Prostate gland (tissue), 2 donors: ENCODE data around the gene FGF2. TPM values are rescaled to one million over a fixed set of nuclear protein-coding genes. Genes with fewer than 3 reads are reported as not detected.

ENCODE experiments used
- DNase-seq: peaks from one replicate; pipeline ENCODE4 v3.0.0-alpha.2; 2019; ENCODE audit warnings: low spot score
- H3K27ac ChIP-seq, 2 donors: fragments of 200-600 bp; sonication (generic); 2 replicates each; pipeline ENCODE4 v1.5.1; 2017 to 2019
- H3K27me3 ChIP-seq: fragments of 200-600 bp; sonication (generic); replicated peaks from 2 replicates; pipeline ENCODE4 v1.5.1; 2019; ENCODE audit not compliant: insufficient read depth
- H3K36me3 ChIP-seq, 2 donors: fragments of 200-600 bp; sonication (generic); 1 replicate in 1 of 2; 2 replicates in 1 of 2; pipeline versions ENCODE4 v1.5.1 to v1.8.1; 2017 to 2019
- H3K4me1 ChIP-seq: fragments of 200-600 bp; sonication (generic); replicated peaks from 2 replicates; pipeline ENCODE4 v1.5.1; 2019
- H3K4me3 ChIP-seq, 2 donors: fragments of 200-600 bp; sonication (generic); 2 replicates each; pipeline ENCODE4 v1.5.1; 2017 to 2019
- H3K9me3 ChIP-seq: fragments of 200-600 bp; sonication (generic); 2 replicates; pipeline ENCODE4 v1.5.1; 2017
- POLR2A ChIP-seq: fragments of 450-650 bp; IDR thresholded peaks from one replicate; pipeline ENCODE4 v1.6.1; 2016; ENCODE audit warnings: antibody characterized with exemption, mild to moderate bottlenecking
- POLR2AphosphoS5 ChIP-seq: sonication (generic); formaldehyde crosslinking; IDR thresholded peaks from one replicate; pipeline ENCODE4 v1.6.1; 2017; ENCODE audit warnings: antibody characterized with exemption
- WGBS: methylation state at CpG from one replicate; pipeline ENCODE4 v1.1.5; 2018; 5-methylcytosine and 5-hydroxymethylcytosine counted together
- intact Hi-C: fragments of 100-400 bp; cut with DNase I; formaldehyde crosslinking; loops from one replicate; pipeline ENCODE4 v1.14.2; 2022
- total RNA-seq, 2 donors: library from RNA; depleted of rRNA; stranded (reverse); fragments of >200 nt; gene quantifications; one replicate each; pipeline ENCODE4 v1.1.0, GENCODE V29; 2016
- TF ChIP-seq, protein P1 (sequence below), 4 experiments: fragments of 200-600 bp in 2 of 4; fragments of 450-650 bp in 2 of 4; sonication (generic) in 2 of 4; IDR thresholded peaks; 1 replicate in 3 of 4; 2 replicates in 1 of 4; pipeline ENCODE4 v1.5.1; 2016 to 2019; ENCODE audit warnings: antibody characterized with exemption in 4 of 4, mild to moderate bottlenecking in 2 of 4, moderate library complexity in 2 of 4

Gene FGF2
- total RNA-seq, 2 donors from 2014 or later: 4.4 to 4.8 TPM

DNA sequence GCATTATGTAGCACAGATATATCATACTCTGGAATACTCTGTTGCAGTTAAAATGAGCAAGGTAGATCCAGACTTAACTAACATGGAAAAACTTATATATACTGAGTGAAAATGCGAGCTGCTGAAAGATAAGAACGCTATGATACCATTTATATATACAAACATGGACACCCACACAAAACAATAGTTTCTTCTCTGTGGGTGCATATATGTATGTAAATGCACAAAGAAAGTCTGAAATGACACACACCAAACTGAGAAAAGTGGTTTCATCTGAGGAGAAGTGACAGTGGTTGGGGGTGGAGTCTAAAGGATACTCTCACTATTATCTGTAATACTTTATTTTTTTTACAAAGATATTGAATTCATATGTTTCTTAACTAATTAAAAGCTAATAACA is 12.2 kb upstream of the FGF2 start:
- no peak for DNase-seq
- intact Hi-C loops: no loop called here

DNA sequence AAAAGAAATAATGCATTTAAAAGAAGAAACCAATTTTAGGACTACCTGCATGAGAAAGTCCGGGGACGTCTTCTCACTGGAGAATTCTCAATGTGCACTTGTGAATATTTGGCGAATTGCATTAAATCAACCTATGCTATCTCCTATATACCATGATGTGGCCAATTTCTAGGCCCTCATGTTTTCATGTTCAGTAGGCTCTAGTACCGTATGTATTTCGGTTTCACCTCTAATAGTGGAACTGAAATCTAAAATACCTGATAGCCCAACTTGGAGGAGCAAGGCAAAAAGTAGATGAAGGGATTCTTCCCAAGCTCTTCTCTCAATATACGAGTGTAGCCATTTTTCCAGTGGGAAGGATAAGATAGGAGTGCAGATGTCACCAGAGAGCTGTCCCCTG is 11.4 kb upstream of the FGF2 start:
- Histone ChIP-seq H3K9me3 (no peaks in the 10 kb centered on the region), H3K4me1 (no peaks in the 10 kb centered on the region), H3K27ac (no peak overlapping the region), H3K4me3 (no peak overlapping the region), H3K36me3 (no peaks in the 10 kb centered on the region), H3K27me3 (no peaks in the 10 kb centered on the region)
- intact Hi-C loops: no loop called here
- TF ChIP-seq POLR2A: no peak
- no peak for TF ChIP-seq POLR2AphosphoS5
- TF ChIP-seq, protein P1, sequence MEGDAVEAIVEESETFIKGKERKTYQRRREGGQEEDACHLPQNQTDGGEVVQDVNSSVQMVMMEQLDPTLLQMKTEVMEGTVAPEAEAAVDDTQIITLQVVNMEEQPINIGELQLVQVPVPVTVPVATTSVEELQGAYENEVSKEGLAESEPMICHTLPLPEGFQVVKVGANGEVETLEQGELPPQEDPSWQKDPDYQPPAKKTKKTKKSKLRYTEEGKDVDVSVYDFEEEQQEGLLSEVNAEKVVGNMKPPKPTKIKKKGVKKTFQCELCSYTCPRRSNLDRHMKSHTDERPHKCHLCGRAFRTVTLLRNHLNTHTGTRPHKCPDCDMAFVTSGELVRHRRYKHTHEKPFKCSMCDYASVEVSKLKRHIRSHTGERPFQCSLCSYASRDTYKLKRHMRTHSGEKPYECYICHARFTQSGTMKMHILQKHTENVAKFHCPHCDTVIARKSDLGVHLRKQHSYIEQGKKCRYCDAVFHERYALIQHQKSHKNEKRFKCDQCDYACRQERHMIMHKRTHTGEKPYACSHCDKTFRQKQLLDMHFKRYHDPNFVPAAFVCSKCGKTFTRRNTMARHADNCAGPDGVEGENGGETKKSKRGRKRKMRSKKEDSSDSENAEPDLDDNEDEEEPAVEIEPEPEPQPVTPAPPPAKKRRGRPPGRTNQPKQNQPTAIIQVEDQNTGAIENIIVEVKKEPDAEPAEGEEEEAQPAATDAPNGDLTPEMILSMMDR (IDR thresholded peaks at IDR 0.05): no peak
- whole genome bisulfite sequencing: 96% methylated on average over 6 of the region's 6 CpGs
- no peak for DNase-seq

More for the DNA sequence above, 12.2 kb upstream of the FGF2 start:
- Histone ChIP-seq H3K27me3 (no peaks in the 10 kb centered on the region), H3K36me3 (no peaks in the 10 kb centered on the region), H3K4me1 (no peaks in the 10 kb centered on the region), H3K27ac (no peak overlapping the region), H3K9me3 (no peaks in the 10 kb centered on the region), H3K4me3 (no peak overlapping the region)
- TF ChIP-seq POLR2A (no peak), POLR2AphosphoS5 (no peak)
- TF ChIP-seq, protein P1 (IDR thresholded peaks at IDR 0.05): no peak
- WGBS: 78% methylated on average over 2 of the region's 2 CpGs

DNA sequence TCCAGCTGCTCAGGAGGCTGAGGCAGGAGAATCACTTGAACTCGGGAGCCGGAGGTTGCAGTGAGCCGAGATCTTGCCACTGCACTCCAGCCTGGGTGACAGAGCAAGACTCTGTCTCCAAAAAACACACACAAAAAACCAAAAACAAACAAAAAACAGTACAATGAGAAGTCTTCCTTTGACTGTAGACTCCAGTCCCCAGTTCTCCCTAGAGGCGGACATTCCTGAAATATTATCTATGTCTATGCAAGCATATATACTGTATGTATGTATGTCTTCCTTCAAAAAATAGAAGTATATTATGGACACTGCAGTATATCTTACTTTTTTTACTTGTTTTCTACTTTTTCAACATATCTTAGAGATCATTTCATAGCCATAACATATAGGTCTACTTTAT is 10.2 kb upstream of the FGF2 start:
- Histone ChIP-seq H3K27ac (no peak overlapping the region), H3K4me3 (no peak overlapping the region), H3K4me1 (no peaks in the 10 kb centered on the region), H3K9me3 (no peaks in the 10 kb centered on the region), H3K36me3 (no peaks in the 10 kb centered on the region), H3K27me3 (no peaks in the 10 kb centered on the region)
- 98% methylated on average over 4 of the region's 4 CpGs for WGBS
- no peak for DNase-seq
- TF ChIP-seq, protein P1 (IDR thresholded peaks at IDR 0.05): no peak
- TF ChIP-seq POLR2A (no peak), POLR2AphosphoS5 (no peak)
- intact Hi-C loops: no loop called here

DNA sequence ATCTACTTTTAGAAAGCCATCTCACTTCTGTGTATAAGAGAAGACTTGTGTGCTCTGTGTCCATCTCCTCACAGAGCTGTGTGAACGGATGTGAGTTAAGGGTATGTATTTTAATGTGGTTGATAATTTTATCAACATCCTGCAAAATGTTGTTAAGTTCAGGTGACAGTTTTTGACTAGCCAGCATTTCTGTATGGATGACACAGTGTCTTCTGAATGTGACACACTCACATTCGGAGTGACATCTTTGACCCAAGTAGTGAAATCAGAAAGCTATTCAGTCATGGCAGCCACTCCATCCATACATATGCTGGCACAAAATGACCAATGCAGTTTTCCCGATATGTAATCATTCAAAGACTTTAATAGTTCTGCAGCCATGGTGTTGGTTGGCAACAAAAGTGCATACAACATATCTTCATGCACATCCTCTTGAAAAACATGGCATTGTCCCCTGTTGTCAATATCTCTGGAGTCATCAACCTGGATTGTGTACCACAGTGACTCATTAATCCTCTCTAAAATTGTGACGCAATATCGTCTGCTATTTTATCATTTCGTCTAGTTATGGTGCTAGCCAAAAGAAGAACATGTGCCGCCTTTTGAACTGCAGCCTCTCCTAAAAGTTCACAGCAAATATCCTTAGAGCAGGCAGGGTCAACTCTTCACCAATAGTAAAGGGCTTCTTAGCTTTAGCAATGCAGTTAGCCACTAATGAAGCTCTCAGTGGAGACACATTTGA is 6.8 kb upstream of the FGF2 start:
- intact Hi-C loops: no loop called here
- TF ChIP-seq POLR2AphosphoS5 (no peak), POLR2A (no peak)
- TF ChIP-seq, protein P1 (IDR thresholded peaks at IDR 0.05): no peak
- 79% methylated on average over 7 of the region's 7 CpGs for WGBS
- H3K4me3 ChIP-seq: no peak overlapping the region
- H3K27ac ChIP-seq: no peak overlapping the region
- H3K9me3 ChIP-seq: no peaks in the 10 kb centered on the region
- H3K36me3 ChIP-seq: no peaks in the 10 kb centered on the region
- no peaks in the 10 kb centered on the region for H3K4me1 ChIP-seq
- no peaks in the 10 kb centered on the region for H3K27me3 ChIP-seq
- DNase-seq: no peak

DNA sequence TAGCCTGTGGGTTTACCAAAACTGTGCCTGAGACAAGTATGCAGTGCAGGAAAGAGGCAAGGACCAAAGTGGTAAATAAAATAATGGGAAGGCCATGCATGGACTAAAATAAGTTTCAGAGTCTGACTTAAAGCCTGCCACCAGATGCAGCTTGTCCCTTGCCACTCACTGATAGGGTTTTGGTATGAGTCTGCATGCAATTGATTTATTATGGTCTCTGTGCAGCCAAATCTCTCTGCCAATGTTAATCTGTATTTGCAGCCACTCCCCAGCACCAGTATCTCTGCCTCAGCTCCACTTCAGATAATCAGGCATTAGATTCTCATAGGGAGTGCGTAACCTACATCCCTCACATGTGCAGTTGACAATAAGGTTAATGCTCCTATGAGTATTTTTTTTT is 5.5 kb upstream of the FGF2 start:
- Histone ChIP-seq H3K27me3 (no peaks in the 10 kb centered on the region), H3K4me3 (no peak overlapping the region), H3K9me3 (no peaks in the 10 kb centered on the region), H3K27ac (no peak overlapping the region), H3K36me3 (no peaks in the 10 kb centered on the region), H3K4me1 (no peaks in the 10 kb centered on the region)
- no peak for DNase-seq
- WGBS: 88% methylated on average over 1 of the region's 1 CpG
- TF ChIP-seq, protein P1 (IDR thresholded peaks at IDR 0.05): no peak
- intact Hi-C loops: no loop called here
